Activated CD8-positive, alpha-beta T cell treated with anti-CD3 and anti-CD28 coated beads, Interleukin-2, amount 10 ng/mL, durations not matched to agents 7 days and 5 days (primary cell): ENCODE measurements around the gene JUND. TPM values are rescaled to one million over a fixed set of nuclear protein-coding genes. Genes with fewer than 3 reads are reported as not detected.

Experiments
- ATAC-seq: fragments of 150-1000 bp; cut with Tn5 transposase; one replicate; pipeline ENCODE4 v1.10.0; 2021; ENCODE audit warnings: moderate library complexity
- CTCF ChIA-PET: fragments of 350-600 bp; sonication (Branson Sonifier 250); formaldehyde crosslinking; loops from one replicate; lab custom pipeline; 2021; ENCODE audit warnings: antibody characterized with exemption; lab: Charles Lee
- POLR2A ChIA-PET: fragments of 350-600 bp; sonication (Branson Sonifier 250); formaldehyde crosslinking; loops from one replicate; lab custom pipeline; 2021; ENCODE audit warnings: antibody characterized with exemption; lab: Charles Lee
- DNase-seq: peaks from one replicate; pipeline ENCODE4 v3.0.0-alpha.2; 2020
- H3K27ac Mint-ChIP-seq: one replicate; pipeline ENCODE4 v1.8.0; 2021; ENCODE audit warnings: mild to moderate bottlenecking, mixed read lengths
- H3K27me3 Mint-ChIP-seq: one replicate; pipeline ENCODE4 v1.8.0; 2021; ENCODE audit warnings: low read depth, mixed read lengths
- H3K36me3 Mint-ChIP-seq: one replicate; pipeline ENCODE4 v1.8.0; 2021; ENCODE audit warnings: low read depth, mixed read lengths
- H3K4me1 Mint-ChIP-seq: one replicate; pipeline ENCODE4 v1.8.0; 2021; ENCODE audit warnings: low read depth, mixed read lengths
- H3K4me3 Mint-ChIP-seq: one replicate; pipeline ENCODE4 v1.8.0; 2021; ENCODE audit warnings: mild to moderate bottlenecking, mixed read lengths
- H3K9me3 Mint-ChIP-seq: one replicate; pipeline ENCODE4 v1.8.0; 2022; ENCODE audit warnings: mixed read lengths; ENCODE audit not compliant: insufficient read depth
- total RNA-seq, 2 experiments: library from RNA; stranded (reverse); gene quantifications; one replicate each; pipeline ENCODE4 v1.2.3, GENCODE V29; 2021

JUND gene
- total RNA-seq, 2 experiments from 2014 or later: 462 to 469 TPM

GRCh38 chr19:18269070-18269723, 12.2 kb downstream of the JUND start:
- no peak for ATAC-seq
- peaks cover 19% of the 10 kb centered on the region for H3K4me1 Mint-ChIP-seq
- H3K4me3 Mint-ChIP-seq: no peak overlapping the region
- ChIA-PET CTCF (interaction anchor here (0.6 to 4.3 kb wide), 7 partner anchors 10 to 216 kb away, joined by 3 to 25 read pairs (median 4); a partner anchor contains a TSS), POLR2A (interaction anchor here (0.9 to 1.9 kb wide), 2 partner anchors 9 to 11 kb away, joined by 4 to 5 read pairs; no protein-coding TSS in a partner anchor)
- H3K36me3 Mint-ChIP-seq: peaks cover 16% of the 10 kb centered on the region
- no peak overlapping the region for H3K27ac Mint-ChIP-seq
- DNase-seq: no peak
- H3K27me3 Mint-ChIP-seq: no peaks in the 10 kb centered on the region
- no peaks in the 10 kb centered on the region for H3K9me3 Mint-ChIP-seq

- H3K36me3 Mint-ChIP-seq: peaks cover 10% of the 10 kb centered on the region
- H3K4me1 Mint-ChIP-seq: peaks cover 14% of the 10 kb centered on the region
- POLR2A ChIA-PET: no interaction called here
- no peak for ATAC-seq
- no peak overlapping the region for H3K4me3 Mint-ChIP-seq
- CTCF ChIA-PET: interaction anchor here (4.3 kb wide), 1 partner anchor 12 kb away, joined by 25 read pairs; no protein-coding TSS in a partner anchor
- no peak overlapping the region for H3K27ac Mint-ChIP-seq
- no peaks in the 10 kb centered on the region for H3K27me3 Mint-ChIP-seq
- no peaks in the 10 kb centered on the region for H3K9me3 Mint-ChIP-seq
- DNase-seq: no peak
Observed at GRCh38 chr19:18266771-18267686, 14.4 kb downstream of the JUND start.

GRCh38 chr19:18265582-18265981, 15.8 kb downstream of the JUND start:
- no peak for ATAC-seq
- Mint-ChIP-seq H3K27me3 (no peaks in the 10 kb centered on the region), H3K4me3 (no peak overlapping the region), H3K4me1 (peaks cover 11% of the 10 kb centered on the region), H3K36me3 (peaks cover 10% of the 10 kb centered on the region), H3K27ac (no peak overlapping the region), H3K9me3 (no peaks in the 10 kb centered on the region)
- ChIA-PET POLR2A (no interaction called here), CTCF (interaction anchor here (1.3 kb wide), 1 partner anchor 14 kb away, joined by 3 read pairs; no protein-coding TSS in a partner anchor)
- DNase-seq: no peak

GRCh38 chr19:18264971-18265540, 16.4 kb downstream of the JUND start:
- ChIA-PET CTCF (interaction anchor here (1.3 kb wide), 1 partner anchor 15 kb away, joined by 3 read pairs; no protein-coding TSS in a partner anchor), POLR2A (no interaction called here)
- Mint-ChIP-seq H3K9me3 (no peaks in the 10 kb centered on the region), H3K27me3 (no peaks in the 10 kb centered on the region), H3K4me3 (no peak overlapping the region), H3K27ac (no peak overlapping the region), H3K36me3 (peaks cover 10% of the 10 kb centered on the region), H3K4me1 (peaks cover 11% of the 10 kb centered on the region)
- no peak for ATAC-seq
- DNase-seq: no peak

GRCh38 chr19:18264137-18264854, 17.1 kb downstream of the JUND start:
- DNase-seq: no peak
- POLR2A ChIA-PET: no interaction called here
- H3K4me3 Mint-ChIP-seq: no peak overlapping the region

GRCh38 chr19:18263324-18264136, 17.9 kb downstream of the JUND start:
- no peak overlapping the region for H3K27ac Mint-ChIP-seq
- CTCF ChIA-PET: interaction anchor here (0.7 to 3.8 kb wide), 4 partner anchors 8 to 72 kb away, joined by 3 to 21 read pairs (median 9); no protein-coding TSS in a partner anchor
- POLR2A ChIA-PET: interaction anchor here (0.6 kb wide), 1 partner anchor 58 kb away, joined by 3 read pairs; no protein-coding TSS in a partner anchor
- no peaks in the 10 kb centered on the region for H3K9me3 Mint-ChIP-seq
- no peak overlapping the region for H3K4me3 Mint-ChIP-seq
- peaks cover 8% of the 10 kb centered on the region for H3K36me3 Mint-ChIP-seq
- peaks cover 11% of the 10 kb centered on the region for H3K4me1 Mint-ChIP-seq
- no peaks in the 10 kb centered on the region for H3K27me3 Mint-ChIP-seq
- no peak for ATAC-seq
- no peak for DNase-seq

More at GRCh38 chr19:18264137-18264854, 17.1 kb downstream of the JUND start:
- H3K36me3 Mint-ChIP-seq: peaks cover 10% of the 10 kb centered on the region
- ATAC-seq: no peak
- no peaks in the 10 kb centered on the region for H3K27me3 Mint-ChIP-seq
- peaks cover 11% of the 10 kb centered on the region for H3K4me1 Mint-ChIP-seq
- no peaks in the 10 kb centered on the region for H3K9me3 Mint-ChIP-seq
- no peak overlapping the region for H3K27ac Mint-ChIP-seq
- CTCF ChIA-PET: interaction anchor here (2.9 to 3.8 kb wide), 2 partner anchors 12 to 15 kb away, joined by 14 to 21 read pairs; no protein-coding TSS in a partner anchor

GRCh38 chr19:18262917-18263316, 18.5 kb downstream of the JUND start:
- ChIA-PET POLR2A (interaction anchor here (0.6 kb wide), 1 partner anchor 59 kb away, joined by 3 read pairs; no protein-coding TSS in a partner anchor), CTCF (interaction anchor here (0.7 to 3.8 kb wide), 4 partner anchors 9 to 71 kb away, joined by 3 to 21 read pairs (median 9); no protein-coding TSS in a partner anchor)
- Mint-ChIP-seq H3K27ac (no peak overlapping the region), H3K4me1 (peaks cover 11% of the 10 kb centered on the region), H3K9me3 (no peaks in the 10 kb centered on the region), H3K4me3 (no peak overlapping the region), H3K36me3 (peaks cover 5% of the 10 kb centered on the region), H3K27me3 (no peaks in the 10 kb centered on the region)
- ATAC-seq: no peak
- DNase-seq: no peak

- DNase-seq: no peak
- H3K4me1 Mint-ChIP-seq: peaks cover 11% of the 10 kb centered on the region
- CTCF ChIA-PET: interaction anchor here (1.8 to 3.8 kb wide), 3 partner anchors 10 to 17 kb away, joined by 4 to 21 read pairs (median 14); no protein-coding TSS in a partner anchor
- no peaks in the 10 kb centered on the region for H3K27me3 Mint-ChIP-seq
- H3K9me3 Mint-ChIP-seq: no peaks in the 10 kb centered on the region
- H3K4me3 Mint-ChIP-seq: no peak overlapping the region
- H3K36me3 Mint-ChIP-seq: peaks cover 5% of the 10 kb centered on the region
- ATAC-seq: no peak
- POLR2A ChIA-PET: no interaction called here
- H3K27ac Mint-ChIP-seq: no peak overlapping the region
Observed at GRCh38 chr19:18262144-18262543, 19.3 kb downstream of the JUND start.

GRCh38 chr19:18261474-18261873, 19.9 kb downstream of the JUND start:
- Mint-ChIP-seq H3K36me3 (peaks cover 5% of the 10 kb centered on the region), H3K27ac (no peak overlapping the region), H3K27me3 (no peaks in the 10 kb centered on the region), H3K9me3 (no peaks in the 10 kb centered on the region), H3K4me1 (peaks cover 11% of the 10 kb centered on the region), H3K4me3 (no peak overlapping the region)
- POLR2A ChIA-PET: no interaction called here
- DNase-seq (no peak), ATAC-seq (no peak)
- CTCF ChIA-PET: interaction anchor here (1.1 to 3.8 kb wide), 3 partner anchors 9 to 70 kb away, joined by 4 to 21 read pairs (median 5); no protein-coding TSS in a partner anchor

GRCh38 chr19:18259893-18260292, 21.5 kb downstream of the JUND start:
- no peak for DNase-seq
- ATAC-seq: no peak
- POLR2A ChIA-PET: no interaction called here
- Mint-ChIP-seq H3K36me3 (no peaks in the 10 kb centered on the region), H3K27ac (no peak overlapping the region), H3K27me3 (peaks cover 3% of the 10 kb centered on the region), H3K4me1 (no peaks in the 10 kb centered on the region), H3K9me3 (no peaks in the 10 kb centered on the region), H3K4me3 (no peak overlapping the region)
- CTCF ChIA-PET: no interaction called here
